HT-29 (cell line): ENCODE data around the gene DCUN1D2. TPM values are rescaled to one million over a fixed set of nuclear protein-coding genes. Genes with fewer than 3 reads are reported as not detected.
A peak's percentile ranks its signal among the peaks of the same experiment; 100 is the strongest.
"Not testable (repeated sequence)": the region's sequence is repeated elsewhere in the genome, so short reads cannot be mapped to it uniquely, and the experiment has no call there.

ENCODE experiments used
- DNase-seq: peaks from one replicate; pipeline ENCODE4 v3.0.0-alpha.2; 2015; ENCODE audit warnings: low spot score
- total RNA-seq: library from RNA; depleted of rRNA; stranded (reverse); fragments of >200 nt; shearing (Covaris generic); gene quantifications from 2 replicates; pipeline ENCODE4 v1.2.3, GENCODE V29; 2014; rRNA removed

Gene DCUN1D2
- 17.1 and 22.0 TPM in 2 replicates for total RNA-seq

DNA sequence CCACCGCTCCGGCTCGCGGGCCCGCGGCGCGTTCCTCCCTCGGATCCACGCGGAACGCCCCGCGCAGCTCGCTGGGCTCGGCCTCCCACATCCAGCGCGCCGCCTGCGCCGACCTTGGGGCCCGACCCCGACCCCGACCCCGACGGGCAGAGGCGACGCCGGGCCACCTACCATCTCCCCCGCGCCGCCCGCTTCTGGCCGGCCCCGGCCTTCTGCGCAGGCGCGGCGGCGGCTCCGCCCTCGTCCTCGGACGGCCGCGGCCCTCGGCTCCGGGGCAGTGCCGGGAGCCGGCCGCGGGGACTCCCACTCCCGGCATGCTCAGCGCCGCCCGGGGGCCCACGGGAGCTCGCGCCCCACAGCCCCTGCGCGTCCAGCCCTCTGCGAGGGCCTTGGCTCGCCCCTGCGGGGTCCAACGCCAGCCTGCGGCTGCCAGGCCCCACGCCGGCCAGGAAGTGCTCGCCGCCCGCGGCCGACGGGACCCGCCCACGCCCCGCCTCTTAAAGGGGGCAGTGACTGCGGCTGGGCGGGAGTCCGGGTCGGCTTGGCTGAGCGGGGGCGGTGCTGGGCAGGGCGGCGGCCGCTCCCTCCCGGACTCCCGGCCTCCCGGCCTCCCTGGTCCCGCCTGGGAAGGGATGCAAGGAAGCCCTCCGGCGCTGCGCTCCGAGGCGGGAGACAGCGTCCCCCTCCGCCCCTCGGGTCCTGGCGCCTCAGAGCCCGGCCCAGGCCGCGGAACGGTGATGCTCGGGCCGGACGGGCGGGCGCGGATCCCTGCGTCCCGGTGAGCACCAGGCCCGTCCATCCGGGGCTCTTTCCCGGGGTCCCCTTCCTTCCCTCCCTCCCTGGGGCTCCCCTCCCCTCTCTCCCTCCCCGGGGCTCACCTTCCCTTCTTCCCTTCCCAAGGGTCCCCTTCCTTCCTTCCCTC is at the start of gene DCUN1D2:
DCUN1D2 (minus strand) TSS at position 216 of the 922 bp plus-strand sequence; CDS start at position 174, 42 bp downstream.
- peak; percentile 92 for DNase-seq

DNA sequence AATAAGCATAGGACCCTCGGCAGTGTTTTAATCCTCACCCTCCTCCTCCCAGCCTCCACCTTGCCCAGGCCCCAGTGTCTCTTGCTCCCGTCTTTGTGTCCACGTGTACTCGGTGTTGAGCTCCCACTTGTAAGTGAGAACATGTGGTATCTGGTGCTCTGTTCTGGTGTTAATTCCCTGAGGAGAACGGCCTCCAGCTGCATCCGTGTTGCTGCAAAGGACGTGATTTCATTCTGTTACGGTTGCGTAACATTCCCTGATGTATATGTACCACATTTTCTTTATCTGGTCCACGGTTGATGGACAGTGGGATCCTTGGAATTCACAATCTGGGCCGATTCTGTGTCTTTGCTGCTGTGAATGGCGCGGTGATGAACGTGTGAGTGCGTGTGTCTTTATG is 49.3 kb upstream of the DCUN1D2 start:
- no peak for DNase-seq

DNA sequence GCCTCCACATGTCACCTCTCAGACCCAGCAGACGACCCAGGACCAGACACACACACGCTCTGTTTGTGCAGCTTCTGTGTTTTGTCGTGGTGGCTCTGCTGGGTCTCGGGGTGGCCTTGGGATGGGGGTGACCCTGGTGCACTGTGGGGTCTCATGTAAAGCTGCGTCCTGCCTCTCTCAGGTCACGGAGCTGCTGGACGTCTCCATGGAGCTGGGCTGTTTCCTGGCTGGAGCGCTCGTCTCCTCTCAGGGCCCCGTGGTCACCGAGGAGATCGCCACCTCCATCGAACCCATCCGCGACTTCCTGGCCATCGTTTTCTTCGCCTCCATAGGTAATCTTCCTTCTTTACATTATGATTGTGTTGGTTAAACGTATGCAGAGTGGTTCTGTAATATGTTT is 48.7 kb upstream of the DCUN1D2 start:
- no peak for DNase-seq

DNA sequence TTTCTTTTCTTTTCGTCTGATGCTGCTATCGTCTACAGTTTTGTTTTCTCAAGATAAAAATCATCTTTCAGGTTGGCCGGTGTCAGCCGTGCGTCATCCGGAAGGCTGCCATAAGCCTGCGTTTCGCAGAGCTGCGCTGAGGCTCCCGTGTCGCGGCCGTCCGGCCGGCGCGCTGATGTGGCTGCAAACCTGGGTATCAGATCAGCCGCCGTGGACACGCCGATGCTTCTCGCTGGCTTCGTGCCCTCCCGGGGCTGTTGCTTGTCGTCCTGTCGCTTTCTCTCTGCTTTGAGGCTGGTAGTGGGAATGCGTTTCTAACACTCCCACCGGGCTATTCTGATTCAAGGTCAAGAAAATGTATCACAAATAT is 48.2 kb upstream of the DCUN1D2 start:
- DNase-seq = no peak

DNA sequence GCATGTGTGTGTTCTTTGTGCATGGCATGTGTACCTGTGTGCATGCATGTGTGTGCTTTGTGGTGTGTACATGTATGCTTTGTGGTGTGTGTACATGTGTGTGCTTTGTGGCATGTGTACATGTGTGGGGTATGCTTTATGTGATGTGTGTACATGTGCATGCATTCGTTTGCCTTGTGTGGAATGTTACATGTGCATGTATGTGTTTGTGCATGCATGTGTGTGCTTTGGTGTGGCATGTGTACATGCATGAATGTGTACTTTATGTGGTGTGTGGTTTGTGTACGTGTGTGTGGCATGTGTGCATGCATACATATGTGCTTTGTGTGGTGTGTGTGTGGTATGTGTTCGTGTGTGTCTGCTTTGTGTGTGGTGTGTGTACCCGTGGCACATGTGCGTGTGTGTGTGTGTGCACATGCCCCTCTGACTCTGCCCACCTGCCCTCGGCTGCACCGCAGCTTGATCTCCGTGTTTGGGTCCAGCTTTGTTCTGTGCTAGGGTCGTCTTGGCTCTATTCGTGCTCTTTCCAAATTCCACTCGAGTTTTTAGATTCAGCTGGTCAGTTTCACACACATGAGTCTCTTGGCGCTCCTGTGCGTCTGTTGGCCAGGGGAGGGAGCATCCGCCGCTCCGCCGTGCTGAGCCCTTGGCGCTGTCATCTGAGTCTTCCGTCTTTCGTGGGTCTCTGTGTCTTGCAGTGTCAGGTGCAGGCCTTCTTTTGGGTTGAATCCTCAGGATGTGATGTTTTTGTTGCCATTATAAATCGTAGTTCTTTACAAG is 47.6 kb upstream of the DCUN1D2 start:
- no peak for DNase-seq

DNA sequence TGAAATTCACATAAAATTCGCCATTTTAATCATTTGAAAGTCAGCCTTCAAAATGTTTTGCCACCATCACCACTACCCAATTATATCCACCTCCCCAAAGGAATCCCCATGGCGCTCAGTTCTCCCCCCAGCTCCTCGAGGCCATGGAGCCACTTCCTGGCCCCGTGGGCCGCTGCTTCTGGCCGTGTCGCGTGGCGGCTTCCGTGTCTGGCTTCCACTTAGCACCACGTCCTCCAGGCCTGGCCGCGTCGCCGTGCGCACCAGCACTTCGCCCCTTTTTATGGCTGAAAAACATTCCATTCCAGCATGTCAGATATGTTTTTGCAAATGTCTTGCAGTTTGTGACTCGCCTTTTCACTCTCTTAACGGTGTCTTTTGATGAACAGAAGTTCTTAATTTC is 46.7 kb upstream of the DCUN1D2 start:
- DNase-seq = no peak

DNA sequence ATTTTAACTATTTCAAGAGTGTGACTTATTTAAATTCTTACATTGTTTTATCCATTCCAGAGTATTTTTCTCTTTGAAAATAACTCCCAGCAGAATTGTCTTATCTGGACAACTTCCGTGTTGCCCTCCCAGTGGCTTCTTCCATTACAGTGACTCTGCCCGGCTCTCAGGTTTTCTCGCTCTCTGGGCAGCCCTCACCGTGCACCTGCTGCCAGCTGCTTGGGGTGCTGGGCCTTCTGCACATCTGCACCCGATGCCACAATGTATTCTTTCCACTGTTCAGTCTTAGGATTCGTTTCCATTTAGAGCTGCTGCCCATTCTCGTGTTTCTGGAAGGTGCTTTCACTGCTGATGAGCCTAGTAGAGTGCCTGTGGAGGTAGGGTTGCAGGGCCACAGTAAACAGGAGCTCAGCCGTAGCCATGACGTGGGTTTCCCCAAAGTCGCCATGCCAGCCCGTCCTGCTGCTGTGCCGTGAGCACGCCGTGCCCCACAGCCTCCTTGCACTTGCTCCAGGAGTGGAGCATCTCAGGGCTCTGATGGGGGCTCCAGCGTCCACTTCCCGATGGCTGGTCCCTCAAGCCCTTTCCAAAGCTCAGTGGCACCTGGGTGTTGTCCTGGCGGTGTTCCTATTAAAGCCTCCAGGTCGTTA is 46.1 kb upstream of the DCUN1D2 start:
- no peak for DNase-seq

DNA sequence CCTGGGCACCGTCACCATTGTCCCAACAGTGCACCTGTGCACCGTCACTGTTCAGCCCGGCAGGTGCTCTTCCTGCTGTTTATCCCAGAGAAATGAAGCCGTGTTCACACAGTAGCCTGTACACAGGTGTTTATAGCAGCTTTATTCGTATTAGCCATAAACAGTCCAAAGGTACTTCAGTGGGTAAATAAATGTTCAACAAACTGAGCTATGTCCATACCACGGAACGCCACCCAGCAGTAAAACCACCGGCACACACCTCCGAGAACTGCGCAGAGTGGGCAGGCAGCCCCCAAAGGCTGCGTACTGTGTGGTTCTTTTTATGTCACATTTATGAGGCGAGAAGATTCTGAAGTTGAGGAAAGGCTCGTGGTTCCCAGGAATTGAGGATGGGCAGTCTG is 44.9 kb upstream of the DCUN1D2 start:
- DNase-seq = no peak

DNA sequence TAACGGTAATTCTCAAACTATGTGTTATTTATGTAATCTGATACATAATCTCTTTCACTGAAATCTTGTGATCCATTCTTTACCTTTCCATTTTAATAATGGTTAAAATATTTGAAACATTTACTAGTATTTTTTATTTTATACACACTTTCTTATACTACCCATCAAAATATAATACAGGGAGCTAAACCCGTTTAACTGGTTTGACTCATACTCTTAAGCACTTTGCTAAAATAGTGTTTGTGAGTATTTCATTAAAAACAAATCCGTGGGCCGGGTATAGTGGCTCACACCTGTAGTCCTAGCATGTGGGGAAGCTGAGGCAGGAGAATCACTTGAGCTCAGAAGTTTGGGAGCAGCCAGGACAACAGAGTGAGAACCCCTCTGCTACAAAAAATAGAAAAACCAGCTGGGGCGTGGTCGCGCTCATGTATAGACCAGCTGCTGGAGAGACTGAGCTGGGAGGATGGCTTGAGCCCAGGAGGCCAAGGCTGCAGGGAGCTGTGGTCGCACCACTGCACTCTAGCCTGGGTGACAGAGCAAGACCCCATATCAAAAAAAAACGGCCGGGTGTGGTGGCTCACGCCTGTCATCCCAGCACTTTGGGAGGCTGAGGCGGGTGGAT is 43.8 kb upstream of the DCUN1D2 start:
- peak; percentile 26 for DNase-seq

DNA sequence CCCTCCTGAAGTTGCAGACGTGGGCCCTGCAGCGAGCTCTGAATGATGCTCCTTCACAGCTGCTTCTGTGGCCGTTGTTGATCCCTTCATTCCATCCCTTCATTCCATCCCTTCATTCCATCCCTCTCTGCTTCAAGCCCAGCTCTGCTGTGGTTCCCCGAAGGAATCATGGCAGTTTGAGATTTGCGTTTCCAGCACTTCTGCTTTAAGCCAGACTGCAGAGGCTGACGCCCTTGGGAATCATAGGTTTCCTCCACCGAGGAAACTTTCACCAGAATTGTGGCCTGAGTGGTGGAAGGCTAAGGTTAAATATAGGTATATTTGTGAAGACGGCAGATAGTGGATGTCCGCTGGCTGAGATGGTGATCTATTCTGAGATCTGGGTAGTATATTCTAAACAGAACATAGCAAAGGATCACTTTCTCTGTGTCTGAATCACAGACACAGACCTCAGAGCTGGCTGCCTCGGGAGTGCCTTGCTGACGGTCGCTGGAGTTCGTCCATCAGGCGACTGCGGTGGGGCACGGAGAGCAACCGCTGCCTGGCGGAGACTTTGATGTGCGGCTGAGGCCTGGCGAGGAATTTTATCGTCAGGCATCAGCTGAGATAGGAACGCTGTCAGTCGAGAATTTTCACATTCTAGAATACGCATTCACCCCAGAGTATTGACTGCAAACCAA is 42.8 kb upstream of the DCUN1D2 start:
- DNase-seq = no peak

DNA sequence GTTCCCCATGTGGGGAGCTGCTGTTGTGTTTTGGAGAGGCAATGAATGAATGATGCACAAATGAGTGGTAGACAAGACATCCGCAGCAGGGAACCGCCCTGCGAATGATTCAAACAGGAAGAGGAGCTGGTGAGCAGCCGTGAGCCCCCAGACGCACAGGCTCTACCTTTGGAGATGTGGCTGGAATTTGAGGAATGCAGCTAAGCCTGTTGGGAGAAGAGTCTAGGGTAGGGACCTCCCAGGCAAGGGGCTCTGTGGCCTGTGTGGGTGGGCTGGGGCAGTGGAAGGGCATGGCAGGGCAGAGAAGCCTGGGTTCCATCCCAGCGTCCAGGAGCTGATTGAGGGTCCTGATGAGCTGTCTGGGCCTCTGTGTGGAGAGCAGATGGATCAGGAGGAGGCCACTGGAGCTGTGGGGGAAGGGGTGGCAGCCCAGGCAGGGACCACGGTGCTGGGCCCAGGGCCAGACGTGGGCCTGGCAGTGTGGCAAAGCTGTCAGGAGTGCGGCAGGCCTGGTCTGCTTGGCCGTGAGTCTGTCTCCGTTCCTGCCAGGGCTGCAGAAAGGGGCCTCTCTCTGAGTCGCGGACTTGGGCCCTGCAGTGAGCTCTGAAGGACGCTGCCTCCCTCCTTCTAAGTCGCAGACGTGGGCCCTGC is 41.8 kb upstream of the DCUN1D2 start:
- no peak for DNase-seq

DNA sequence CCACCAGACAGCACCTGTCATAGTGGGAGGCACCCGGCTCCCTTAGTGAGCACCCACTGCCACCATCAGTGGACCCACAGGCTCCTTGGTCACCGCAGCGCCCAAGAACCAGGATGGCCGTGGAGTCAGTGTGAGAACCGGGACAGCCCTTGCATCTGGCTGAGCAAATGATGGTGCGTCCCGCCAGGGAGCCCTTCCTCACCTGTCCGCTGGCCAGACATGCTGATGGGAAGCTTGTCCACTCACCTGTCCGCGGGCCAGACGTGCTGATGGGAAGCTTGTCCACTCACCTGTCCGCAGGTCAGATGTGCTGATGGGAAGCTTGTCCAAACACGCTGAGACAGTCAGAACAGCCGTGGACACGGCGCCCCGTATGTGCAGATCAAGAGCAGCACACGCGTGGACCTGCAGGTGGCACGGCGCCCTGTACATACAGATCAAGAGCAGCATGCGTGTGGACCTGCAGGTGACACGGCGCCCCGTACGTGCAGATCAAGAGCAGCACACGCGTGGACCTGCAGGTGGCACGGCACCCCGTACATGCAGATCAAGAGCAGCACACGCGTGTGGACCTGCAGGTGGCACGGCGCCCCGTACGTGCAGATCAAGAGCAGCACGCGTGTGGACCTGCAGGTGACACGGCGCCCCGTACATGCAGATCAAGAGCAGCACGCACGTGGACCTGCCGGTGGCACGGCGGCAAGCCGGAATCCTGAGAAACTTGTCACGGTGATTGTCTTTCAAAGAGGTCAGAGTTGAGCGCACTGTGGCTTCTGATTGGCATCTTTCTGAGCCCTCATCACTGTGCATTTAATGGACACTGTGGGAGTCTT is 40.7 kb upstream of the DCUN1D2 start:
- DNase-seq = no peak

DNA sequence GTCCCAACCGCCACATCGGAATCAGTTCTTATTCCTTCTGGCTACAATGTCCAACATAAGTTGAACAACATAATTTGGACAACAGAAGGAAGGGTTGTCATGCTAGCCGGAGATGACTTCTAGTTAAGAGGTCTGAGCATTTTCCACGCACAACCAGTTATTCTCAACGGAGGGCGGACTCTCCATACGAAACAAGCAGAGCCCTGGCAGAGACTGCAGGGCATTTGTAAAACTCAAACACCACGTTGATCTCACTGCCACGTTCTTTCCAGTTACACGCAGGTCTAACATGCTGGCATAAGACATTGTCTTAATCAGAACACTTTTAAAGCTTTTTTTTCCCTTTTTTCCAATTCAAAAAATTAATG is 38.3 kb upstream of the DCUN1D2 start:
- DNase-seq = no peak

DNA sequence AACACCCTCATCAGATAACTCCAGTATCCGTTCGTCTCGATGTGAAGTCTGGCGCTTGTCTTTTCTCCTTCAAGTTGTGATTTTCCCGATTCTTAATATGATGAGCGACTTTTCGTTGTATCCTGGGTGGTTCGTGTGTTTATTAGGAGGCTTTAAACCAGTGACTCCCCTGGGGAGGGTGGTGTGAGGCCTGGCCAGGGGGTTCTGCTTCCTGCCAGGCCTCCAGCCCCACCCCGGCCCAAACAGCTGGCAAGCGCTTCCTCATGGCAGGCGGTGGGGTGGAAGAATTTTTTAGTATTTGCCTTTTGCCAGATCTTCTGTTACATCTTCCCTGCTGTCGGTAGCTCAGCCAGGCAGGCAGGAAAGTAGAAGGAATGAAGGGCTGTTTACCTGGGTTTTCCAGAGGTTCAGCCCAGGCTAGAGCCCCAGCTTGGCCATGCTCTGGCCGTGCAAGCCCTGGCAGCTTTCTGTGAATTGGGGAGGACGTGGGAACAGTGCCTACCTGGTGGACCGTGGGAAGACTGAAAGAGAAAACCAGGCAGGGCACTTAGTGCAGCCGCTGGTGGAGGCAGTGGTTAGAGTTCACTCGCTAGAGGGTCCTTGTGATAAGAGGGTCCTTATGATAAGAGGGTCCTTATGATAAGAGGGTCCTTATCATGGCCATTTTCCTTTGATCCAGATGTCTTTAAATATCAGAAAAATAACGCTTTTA is 37.7 kb upstream of the DCUN1D2 start:
- no peak for DNase-seq

DNA sequence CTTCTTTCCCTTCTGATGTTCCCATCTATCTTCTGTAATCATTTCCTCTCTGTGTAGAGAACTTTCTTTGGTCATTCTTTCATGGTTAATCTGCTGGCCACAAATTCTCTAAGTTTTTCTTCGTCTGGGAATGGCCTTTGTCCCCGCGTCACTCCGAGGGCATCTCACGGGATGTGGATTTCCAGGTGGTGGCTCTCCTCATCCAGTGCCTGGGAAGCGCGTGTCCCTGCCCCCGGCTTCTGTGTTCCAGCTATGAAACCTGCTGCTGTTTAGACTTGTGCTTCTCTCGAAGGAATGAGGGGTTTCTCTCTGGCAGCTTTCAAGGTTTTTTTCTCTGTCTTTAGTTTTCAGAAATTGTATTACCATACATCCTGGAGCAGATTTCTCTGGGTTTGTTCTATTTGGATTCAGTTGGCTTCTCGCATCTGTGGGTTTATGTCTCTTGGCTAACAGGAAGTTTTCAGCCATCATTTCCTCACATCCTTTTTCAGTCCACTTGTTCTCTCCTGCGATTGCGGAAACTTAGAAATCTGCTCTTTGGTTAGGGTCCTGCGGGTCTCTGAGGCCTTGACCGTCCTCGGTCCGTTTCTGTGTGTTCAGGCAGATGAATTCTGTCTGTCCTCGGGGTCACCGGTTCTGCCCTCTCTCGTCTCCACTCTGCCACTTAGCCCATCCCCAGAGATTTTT is 36.9 kb upstream of the DCUN1D2 start:
- no peak for DNase-seq

DNA sequence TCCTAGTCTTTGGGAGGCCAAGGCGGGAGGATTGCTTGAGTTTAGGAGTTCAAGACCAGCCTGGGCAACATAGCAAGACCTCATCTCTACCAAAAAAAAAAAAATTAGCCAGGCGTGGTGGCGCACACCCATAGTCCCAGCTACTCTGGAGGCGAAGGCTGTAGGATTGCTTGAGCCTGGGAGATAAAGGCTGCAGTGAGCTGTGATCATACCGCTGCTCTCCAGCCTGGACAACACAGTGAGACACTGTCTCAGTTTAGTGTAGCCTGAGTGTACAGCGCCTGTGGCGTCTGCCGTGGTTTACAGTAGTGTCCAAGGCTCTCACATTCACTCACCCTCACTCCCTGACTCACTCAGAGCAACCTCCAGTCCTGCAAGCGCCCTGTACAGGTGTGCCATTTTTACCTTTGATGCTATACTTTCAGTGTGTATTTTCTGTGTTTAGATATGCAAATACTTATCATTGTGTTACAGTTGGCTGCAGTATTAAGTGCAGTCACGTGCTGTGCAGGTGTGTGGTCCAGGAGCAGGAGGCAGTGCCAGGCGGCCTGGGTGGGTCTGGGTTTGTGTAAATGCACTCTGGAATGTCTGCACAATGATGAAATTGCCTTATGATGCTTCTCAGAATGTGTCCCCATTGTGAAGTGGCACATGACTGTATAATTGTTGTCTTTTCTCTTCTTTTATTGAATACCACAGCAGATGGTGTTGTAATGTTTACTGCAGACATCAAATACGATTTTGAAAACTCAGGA is 36.1 kb upstream of the DCUN1D2 start:
- peak; percentile 8 for DNase-seq

DNA sequence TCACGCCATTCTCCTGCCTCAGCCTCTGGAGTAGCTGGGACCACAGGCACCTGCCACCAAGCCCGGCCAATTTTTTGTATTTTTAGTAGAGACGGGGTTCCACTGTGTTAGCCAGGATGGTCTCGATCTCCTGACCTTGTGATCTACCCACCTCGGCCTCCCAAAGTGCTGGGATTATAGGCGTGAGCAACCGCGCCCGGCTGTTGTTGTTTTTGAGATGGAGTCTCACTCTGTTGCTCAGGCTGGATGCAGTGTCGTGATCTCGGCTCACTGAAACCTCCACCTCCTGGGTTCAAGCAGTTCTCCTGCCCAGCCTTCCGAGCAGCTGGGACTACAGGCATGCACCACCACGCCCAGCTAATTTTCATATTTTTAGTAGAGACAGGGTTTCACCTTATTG is 31.9 kb upstream of the DCUN1D2 start:
- not testable (repeated sequence) for DNase-seq

DNA sequence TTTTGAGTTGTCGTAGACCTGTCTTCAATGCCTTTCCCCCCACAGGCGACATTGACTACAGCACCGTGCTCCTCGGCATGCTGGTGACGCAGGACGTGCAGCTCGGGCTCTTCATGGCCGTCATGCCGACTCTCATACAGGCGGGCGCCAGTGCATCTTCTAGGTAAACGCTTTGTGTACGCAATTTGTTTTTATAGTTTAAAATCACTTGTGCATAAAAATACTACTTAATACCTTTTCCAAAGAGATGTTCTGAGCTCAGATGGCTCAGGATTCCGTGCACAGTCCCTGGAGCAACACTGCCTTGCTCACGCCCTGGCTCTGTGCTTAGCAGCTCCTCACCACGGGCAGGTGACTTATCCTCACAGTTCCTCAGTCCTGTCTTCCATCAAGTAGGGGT is 30.1 kb upstream of the DCUN1D2 start:
- no peak for DNase-seq
